ENCODE data around the gene KLHDC7B.

Gene KLHDC7B

GRCh38 chr22:50553310-50553709 lies 7.6 kb downstream of the KLHDC7B start:
- H3K4me3 ChIP-seq = no peak overlapping the region
- no peak overlapping the region for H3K27ac ChIP-seq
- no peak for TF ChIP-seq CTCF (IDR thresholded peaks at IDR 0.05)
- DNase-seq (ENCODE audit: low spot score) = no peak

- Histone ChIP-seq H3K27ac (no peak overlapping the region), H3K4me3 (no peak overlapping the region)
- no peak for DNase-seq (ENCODE audit: low spot score)
- no peak for TF ChIP-seq CTCF (IDR thresholded peaks at IDR 0.05)
These were observed 11.0 kb downstream of the KLHDC7B start for GRCh38 chr22:50556703-50557102.

- no peak overlapping the region for H3K27ac ChIP-seq
- H3K4me3 ChIP-seq = no peak overlapping the region
- no peak for TF ChIP-seq CTCF (IDR thresholded peaks at IDR 0.05)
- DNase-seq (ENCODE audit: low spot score) = no peak
These were observed 14.3 kb downstream of the KLHDC7B start for GRCh38 chr22:50560034-50560433.

- Histone ChIP-seq H3K27ac (no peak overlapping the region), H3K4me3 (no peak overlapping the region)
- no peak for DNase-seq (ENCODE audit: low spot score)
- TF ChIP-seq CTCF (IDR thresholded peaks at IDR 0.05) = no peak
These were observed 16.0 kb downstream of the KLHDC7B start for GRCh38 chr22:50561401-50562358.

GRCh38 chr22:50562523-50563412 lies 17.1 kb downstream of the KLHDC7B start, which contains the start of gene SYCE3:
Gene SYCE3 (minus strand): TSS chr22:50562919. CDS start chr22:50556405, 6,514 bp downstream.
- peak; percentile 93 for DNase-seq (ENCODE audit: low spot score)
- H3K27ac ChIP-seq = peak within 1 kb of the TSS in 1 of 2 donors; percentile 49
- TF ChIP-seq CTCF (IDR thresholded peaks at IDR 0.05) = peak; percentile 94
- peak within 1 kb of the TSS; percentile 75 for H3K4me3 ChIP-seq

- Histone ChIP-seq H3K27ac (peak overlapping the region in 1 of 2 donors; percentile 49), H3K4me3 (peak overlapping the region; percentile 75)
- TF ChIP-seq CTCF (IDR thresholded peaks at IDR 0.05) = no peak
- no peak for DNase-seq (ENCODE audit: low spot score)
These were observed 17.9 kb downstream of the KLHDC7B start for GRCh38 chr22:50563413-50564160.

Data from coronary artery (tissue), 2 donors.